Tibial nerve (tissue), 4 donors: Measurements from ENCODE around the gene GZMB.

ENCODE experiments used
- CTCF ChIP-seq, 5 experiments: fragments of 200-600 bp in 3 of 5; fragments of 450-650 bp in 2 of 5; sonication (generic) in 3 of 5; IDR thresholded peaks; one replicate each; pipeline ENCODE4 v1.5.1; 2016 to 2019; ENCODE audit warnings: antibody characterized with exemption in 5 of 5, mild to moderate bottlenecking in 3 of 5, moderate library complexity in 2 of 5
- EP300 ChIP-seq, 2 donors: sonication (generic); formaldehyde crosslinking; IDR thresholded peaks; one replicate each; pipeline ENCODE4 v1.6.1; 2017; ENCODE audit warnings: antibody characterized with exemption in 2 of 2, mild to moderate bottlenecking in 1 of 2

- TF ChIP-seq EP300 (IDR thresholded peaks at IDR 0.05) (no peak), CTCF (IDR thresholded peaks at IDR 0.05) (no peak)
Observed at GRCh38 chr14:24629521-24629920, 4.5 kb downstream of the GZMB start.
